H1 (cell line): ENCODE data around the gene IQGAP3. TPM values are rescaled to one million over a fixed set of nuclear protein-coding genes. Genes with fewer than 3 reads are reported as not detected.

ENCODE experiments used
- CTCF ChIA-PET: fragments of 300-600 bp; sonication (Branson Sonifier 250); formaldehyde crosslinking; loops from one replicate; lab custom pipeline; 2021; ENCODE audit not compliant: partially characterized antibody; lab: Charles Lee
- POLR2A ChIA-PET: fragments of 300-600 bp; sonication (Branson Sonifier 250); formaldehyde crosslinking; loops from one replicate; lab custom pipeline; 2021; ENCODE audit warnings: inconsistent platforms; ENCODE audit not compliant: partially characterized antibody; lab: Charles Lee
- DNase-seq, 2 experiments: peaks; one replicate each; pipeline versions ENCODE4 v3.0.0 to v3.0.0-alpha.2; 2010 to 2022; ENCODE audit warnings: low spot score in 2 of 2, low read depth in 1 of 2, mixed read lengths in 1 of 2
- FAIRE-seq: peaks from 2 replicates; lab custom pipeline; 2011; peaks lifted over from hg19 to GRCh38; lab: Jason Lieb, UNC
- H2AFZ ChIP-seq: 2 replicates; pipeline ENCODE4 v1.8.1; 2012; ENCODE audit warnings: low read length, inconsistent platforms
- H2AK5ac ChIP-seq: 2 replicates; pipeline ENCODE4 v1.6.1; 2013; ENCODE audit warnings: low read depth, low read length
- H2BK120ac ChIP-seq: replicated peaks from 2 replicates; pipeline ENCODE3; 2013; ENCODE audit warnings: low read depth, low read length, inconsistent platforms
- H2BK12ac ChIP-seq: 2 replicates; pipeline ENCODE4 v1.6.1; 2013; ENCODE audit warnings: low read depth, low read length
- H2BK15ac ChIP-seq: 2 replicates; pipeline ENCODE4 v1.6.1; 2013; ENCODE audit warnings: low read length
- H2BK20ac ChIP-seq: 2 replicates; pipeline ENCODE4 v1.6.1; 2013; ENCODE audit warnings: low read length
- H2BK5ac ChIP-seq: 2 replicates; pipeline ENCODE4 v1.6.1; 2013; ENCODE audit warnings: low read depth, low read length
- H3K14ac ChIP-seq: 2 replicates; pipeline ENCODE4 v1.6.1; 2013; ENCODE audit warnings: inconsistent platforms; ENCODE audit not compliant: insufficient read length
- H3K18ac ChIP-seq: 2 replicates; pipeline ENCODE4 v1.6.1; 2013; ENCODE audit warnings: low read length; ENCODE audit errors: extremely low read depth
- H3K23ac ChIP-seq: 2 replicates; pipeline ENCODE4 v1.6.1; 2013; ENCODE audit warnings: inconsistent platforms; ENCODE audit not compliant: insufficient read length
- H3K23me2 ChIP-seq: 2 replicates; pipeline ENCODE4 v1.6.1; 2013; ENCODE audit warnings: low read depth, low read length
- H3K27ac ChIP-seq: 2 replicates; pipeline ENCODE4 v1.6.1; 2011; ENCODE audit warnings: low read depth, low read length, inconsistent platforms
- H3K27me3 ChIP-seq, 4 experiments: replicated peaks in 1 of 4; 1 replicate in 1 of 4; 2 replicates in 3 of 4; pipeline versions ENCODE4 v1.6.1 to v1.8.1; 2011 to 2013; ENCODE audit warnings: low read length in 3 of 4, mild to moderate bottlenecking in 3 of 4, inconsistent platforms in 2 of 4, mixed read lengths in 2 of 4, moderate library complexity in 1 of 4; ENCODE audit not compliant: control insufficient read depth in 3 of 4, insufficient read depth in 3 of 4; ENCODE audit errors: extremely low read depth in 1 of 4
- H3K36me3 ChIP-seq, 4 experiments: 2 replicates each; pipeline versions ENCODE4 v1.6.1 to v1.8.1; 2011 to 2013; ENCODE audit warnings: mild to moderate bottlenecking in 4 of 4, low read length in 3 of 4, moderate library complexity in 2 of 4, control low read depth in 1 of 4, inconsistent platforms in 1 of 4; ENCODE audit not compliant: insufficient read depth in 4 of 4, control insufficient read depth in 2 of 4
- H3K4ac ChIP-seq: replicated peaks from 2 replicates; pipeline ENCODE3; 2013; ENCODE audit warnings: low read length, low read depth, mixed read lengths, inconsistent platforms; ENCODE audit not compliant: insufficient read length
- H3K4me1 ChIP-seq, 4 experiments: replicated peaks in 1 of 4; 1 replicate in 1 of 4; 2 replicates in 3 of 4; pipeline versions ENCODE4 v1.6.1 to v1.8.1; 2011 to 2013; ENCODE audit warnings: low read length in 3 of 4, inconsistent platforms in 2 of 4, mixed read lengths in 1 of 4; ENCODE audit not compliant: insufficient read depth in 4 of 4, control insufficient read depth in 3 of 4
- H3K4me2 ChIP-seq, 2 experiments: 2 replicates each; pipeline versions ENCODE4 v1.6.1 to v1.8.1; 2011 to 2013; ENCODE audit warnings: low read depth in 2 of 2, low read length in 2 of 2, control low read depth in 1 of 2, inconsistent platforms in 1 of 2, mild to moderate bottlenecking in 1 of 2; ENCODE audit not compliant: insufficient read depth in 1 of 2
- H3K4me3 ChIP-seq, 4 experiments: fragments of 200-600, 300-600 bp in 1 of 4; sonication (generic), shearing (Covaris generic), sonication (Bioruptor Twin) in 1 of 4; 2 replicates each; pipeline versions ENCODE4 v1.5.1 to v1.8.1; 2011 to 2016; ENCODE audit warnings: low read length in 4 of 4, low read depth in 3 of 4, control low read depth in 2 of 4, inconsistent platforms in 2 of 4, mild to moderate bottlenecking in 2 of 4, mixed read lengths in 1 of 4, moderate library complexity in 1 of 4; ENCODE audit not compliant: insufficient read depth in 2 of 4; ENCODE audit errors: extremely low read depth in 1 of 4
- H3K56ac ChIP-seq: replicated peaks from 2 replicates; pipeline ENCODE3; 2013; ENCODE audit warnings: low read depth, mild to moderate bottlenecking, mixed read lengths, low read length, inconsistent platforms; ENCODE audit not compliant: insufficient read length
- H3K79me1 ChIP-seq: 2 replicates; pipeline ENCODE4 v1.6.1; 2013; ENCODE audit warnings: low read depth, low read length, control low read depth
- H3K79me2 ChIP-seq, 2 experiments: 2 replicates each; pipeline versions ENCODE4 v1.6.1 to v1.8.1; 2012 to 2013; ENCODE audit warnings: low read length in 2 of 2, mild to moderate bottlenecking in 2 of 2, inconsistent platforms in 1 of 2; ENCODE audit not compliant: insufficient read depth in 2 of 2, control insufficient read depth in 1 of 2
- H3K9ac ChIP-seq, 4 experiments: replicated peaks in 1 of 4; 1 replicate in 1 of 4; 2 replicates in 3 of 4; pipeline versions ENCODE4 v1.6.1 to v1.8.1; 2011 to 2013; ENCODE audit warnings: low read depth in 3 of 4, low read length in 3 of 4, control low read depth in 2 of 4, mild to moderate bottlenecking in 2 of 4, moderate library complexity in 2 of 4, inconsistent platforms in 1 of 4; ENCODE audit errors: extremely low read depth in 1 of 4
- H3K9me3 ChIP-seq, 2 experiments: 2 replicates each; pipeline versions ENCODE4 v1.6.1 to v1.8.1; 2012 to 2013; ENCODE audit warnings: mild to moderate bottlenecking in 2 of 2, moderate library complexity in 2 of 2, control low read depth in 1 of 2, inconsistent platforms in 1 of 2, low read depth in 1 of 2, low read length in 1 of 2, mixed read lengths in 1 of 2; ENCODE audit not compliant: insufficient read depth in 2 of 2
- H4K20me1 ChIP-seq, 2 experiments: replicated peaks in 1 of 2; 2 replicates each; pipeline versions ENCODE3 to v1.8.1; 2011 to 2013; ENCODE audit warnings: inconsistent platforms in 2 of 2, low read length in 2 of 2, mild to moderate bottlenecking in 1 of 2; ENCODE audit not compliant: insufficient read depth in 2 of 2, control insufficient read depth in 1 of 2
- H4K5ac ChIP-seq: 2 replicates; pipeline ENCODE4 v1.6.1; 2013; ENCODE audit warnings: low read length, low read depth, mixed read lengths, inconsistent platforms; ENCODE audit not compliant: insufficient read length
- H4K8ac ChIP-seq: 2 replicates; pipeline ENCODE4 v1.8.0; 2013; ENCODE audit warnings: mild to moderate bottlenecking, moderate library complexity, low read length, inconsistent platforms; ENCODE audit not compliant: insufficient read depth; ENCODE audit errors: extremely low read depth
- H4K91ac ChIP-seq: replicated peaks from 2 replicates; pipeline ENCODE3; 2013; ENCODE audit warnings: low read length, mixed read lengths, inconsistent platforms; ENCODE audit not compliant: insufficient read length
- CHD2 ChIP-seq: IDR thresholded peaks from 2 replicates; pipeline ENCODE4 v1.6.1; 2012; ENCODE audit warnings: low read length, improper control_type of control experiment
- JUND ChIP-seq: IDR thresholded peaks from 2 replicates; pipeline ENCODE4 v1.6.1; 2011; ENCODE audit warnings: mild to moderate bottlenecking, improper control_type of control experiment, low read length
- NANOG ChIP-seq: IDR thresholded peaks from 2 replicates; pipeline ENCODE4 v1.6.1; 2011; ENCODE audit warnings: low read length, low read depth, mild to moderate bottlenecking, inconsistent platforms; ENCODE audit not compliant: insufficient read depth, poor library complexity, severe bottlenecking
- NRF1 ChIP-seq: IDR thresholded peaks from 2 replicates; pipeline ENCODE4 v1.6.1; 2011; ENCODE audit warnings: mild to moderate bottlenecking, low read depth, low read length, improper control_type of control experiment
- RXRA ChIP-seq: IDR thresholded peaks from 2 replicates; pipeline ENCODE4 v1.6.1; 2011; ENCODE audit warnings: low read depth, mild to moderate bottlenecking, low read length, moderate library complexity; ENCODE audit not compliant: insufficient read depth
- TEAD4 ChIP-seq: IDR thresholded peaks from 2 replicates; pipeline ENCODE4 v1.6.1; 2012; ENCODE audit warnings: low read depth, low read length, inconsistent platforms, mixed read lengths
- USF2 ChIP-seq: IDR thresholded peaks from 2 replicates; pipeline ENCODE4 v1.6.1; 2011; ENCODE audit warnings: low read length, improper control_type of control experiment
- WGBS, 2 experiments: shearing (Covaris generic) in 1 of 2; methylation state at CpG; one replicate each; pipeline versions ENCODE4 v1.1.6 to v1.1.7; 2013 to 2015; ENCODE audit warnings: low lambda C conversion rate in 2 of 2, mixed read lengths in 2 of 2, inconsistent platforms in 1 of 2, low coverage in 1 of 2, missing lambda C conversion rate in 1 of 2; ENCODE audit not compliant: insufficient replicate concordance in 2 of 2, insufficient coverage in 1 of 2, insufficient read length in 1 of 2; ENCODE audit errors: extremely low coverage in 1 of 2, missing lambda C conversion rate in 1 of 2; 5-methylcytosine and 5-hydroxymethylcytosine counted together
- polyA plus RNA-seq, 7 experiments: library from polyadenylated mRNA; depleted of rRNA in 3 of 7; stranded (reverse) in 5 of 7; unstranded in 2 of 7; fragments of >200 nt in 5 of 7; fragments of 200-250 nt in 2 of 7; gene quantifications; 1 replicate in 5 of 7; 2 replicates in 1 of 7; 4 replicates in 1 of 7; pipeline versions ENCODE4 v1.2.1 to v1.2.3, GENCODE V29; 2011 to 2013; ENCODE audit warnings: missing spikeins in 2 of 7, mixed read lengths in 2 of 7
- total RNA-seq: library from RNA; stranded (reverse); fragmentation: NEBNext Ultra II Directional; extraction: Animal tissue kit (Norgen Biotek cat#: 25700); gene quantifications from 2 replicates; pipeline ENCODE4 v1.2.1, GENCODE V29; 2021

IQGAP3 gene
- total and polyA plus RNA-seq, 2 of the 8 experiments (the other 6 are each of a cell fraction or from before 2014, with no cell fraction given) = 14.6 to 22.3 TPM

- Histone ChIP-seq H2AFZ (no peak overlapping the region), H2BK15ac (no peak overlapping the region), H3K79me1 (no peaks in the 10 kb centered on the region), H3K23ac (no peak overlapping the region), H3K56ac (no peak overlapping the region), H3K23me2 (no peaks in the 10 kb centered on the region), H2BK5ac (no peak overlapping the region), H2BK120ac (no peak overlapping the region), H3K4ac (no peak overlapping the region), H4K91ac (no peak overlapping the region), H3K4me1 (no peaks in the 10 kb centered on the region), H4K20me1 (no peaks in the 10 kb centered on the region), H3K4me2 (no peak overlapping the region), H3K79me2 (no peaks in the 10 kb centered on the region), H4K5ac (no peak overlapping the region)
- ChIA-PET POLR2A (interaction anchor here (1.3 to 2.2 kb wide), 5 partner anchors 10 to 28 kb away, joined by 4 to 8 read pairs (median 5); partner anchors contain the start of gene NAXE), CTCF (interaction anchor here (0.7 to 43.0 kb wide), 19 partner anchors 8 to 167 kb away, joined by 3 to 868 read pairs (median 4); partner anchors contain the start of genes BCAN, GPATCH4, NES and TTC24)
- DNase-seq = no peak
- 91% methylated on average over 3 of the region's 3 CpGs; no CpG with 5 or more reads in 1 of the 2 experiments for WGBS, 2 experiments
- TF ChIP-seq NANOG (no peak), USF2 (no peak), NRF1 (no peak), RXRA (no peak), TEAD4 (no peak), CHD2 (no peak), JUND (no peak)
- TF ChIP-seq, all 59 proteins: peak for 0
- no peak overlapping the region for H2BK20ac ChIP-seq
- no peaks in the 10 kb centered on the region for H3K36me3 ChIP-seq
- H3K14ac ChIP-seq = no peak overlapping the region
- no peak overlapping the region for H3K18ac ChIP-seq
- no peaks in the 10 kb centered on the region for H3K9me3 ChIP-seq
- no peak overlapping the region for H4K8ac ChIP-seq
- H3K27ac ChIP-seq = no peak overlapping the region
- H2BK12ac ChIP-seq = no peak overlapping the region
- no peak overlapping the region for H3K4me3 ChIP-seq
- no peak for FAIRE-seq
- 0 out of 7 replicates have a peak, but pooled peaks cover 0 to 3% (median 0%) of the 10 kb centered on the region in 4 experiments for H3K27me3 ChIP-seq
- no peak overlapping the region for H2AK5ac ChIP-seq
- no peak overlapping the region for H3K9ac ChIP-seq
These were observed 40.3 kb upstream of the IQGAP3 start for GRCh38 chr1:156612666-156613065.
